Endodermal cell (in vitro differentiated cells): Measurements from ENCODE around the gene MAML1. TPM values are rescaled to one million over a fixed set of nuclear protein-coding genes. Genes with fewer than 3 reads are reported as not detected.

Experiments
- DNase-seq: peaks from one replicate; pipeline ENCODE4 v3.0.0-alpha.2; 2017
- H3K27ac ChIP-seq: 2 replicates; pipeline ENCODE4 v1.5.1; 2013; ENCODE audit warnings: mild to moderate bottlenecking, low read depth, low read length, moderate library complexity
- H3K27me3 ChIP-seq: 2 replicates; pipeline ENCODE4 v1.6.1; 2013; ENCODE audit warnings: mild to moderate bottlenecking, low read length, moderate library complexity; ENCODE audit not compliant: insufficient read depth, control insufficient read depth, poor library complexity, severe bottlenecking
- H3K36me3 ChIP-seq: 2 replicates; pipeline ENCODE4 v1.7.0; 2013; ENCODE audit warnings: mild to moderate bottlenecking, low read length, moderate library complexity; ENCODE audit not compliant: control insufficient read depth, insufficient read depth
- H3K4me1 ChIP-seq: one replicate; pipeline ENCODE4 v1.7.0; 2013; ENCODE audit warnings: low read length; ENCODE audit not compliant: control insufficient read depth, insufficient read depth
- H3K4me3 ChIP-seq: 2 replicates; pipeline ENCODE4 v1.5.1; 2013; ENCODE audit warnings: mild to moderate bottlenecking, low read length, moderate library complexity
- H3K9ac ChIP-seq: 2 replicates; pipeline ENCODE4 v1.6.1; 2013; ENCODE audit warnings: mild to moderate bottlenecking, low read length, moderate library complexity; ENCODE audit not compliant: poor library complexity, severe bottlenecking; ENCODE audit errors: extremely low read depth
- H3K9me3 ChIP-seq: 2 replicates; pipeline ENCODE4 v1.6.1; 2013; ENCODE audit warnings: mild to moderate bottlenecking, low read length, moderate library complexity; ENCODE audit not compliant: control insufficient read depth
- H3K27ac Mint-ChIP-seq: 2 replicates; pipeline ENCODE4 v1.8.0; 2020; ENCODE audit warnings: mixed read lengths
- H3K27me3 Mint-ChIP-seq: 2 replicates; pipeline ENCODE4 v1.8.0; 2021; ENCODE audit warnings: mild to moderate bottlenecking, mixed read lengths; ENCODE audit not compliant: insufficient read depth
- H3K36me3 Mint-ChIP-seq: 2 replicates; pipeline ENCODE4 v1.8.0; 2020; ENCODE audit warnings: low read depth, mixed read lengths
- H3K4me1 Mint-ChIP-seq: 2 replicates; pipeline ENCODE4 v1.8.0; 2020; ENCODE audit warnings: mixed read lengths
- H3K4me3 Mint-ChIP-seq: 2 replicates; pipeline ENCODE4 v1.8.0; 2020; ENCODE audit warnings: mild to moderate bottlenecking, moderate library complexity, mixed read lengths
- H3K9me3 Mint-ChIP-seq: 2 replicates; pipeline ENCODE4 v1.8.0; 2020; ENCODE audit warnings: mild to moderate bottlenecking, mixed read lengths
- CTCF ChIP-seq: fragments of 200-600 bp; sonication (generic); conservative IDR thresholded peaks from 2 replicates; pipeline ENCODE4 v1.5.0; 2021; ENCODE audit warnings: antibody characterized with exemption, mild to moderate bottlenecking
- WGBS, 2 experiments: methylation state at CpG; one replicate each; pipeline versions ENCODE4 v1.1.5 to v1.1.7; 2013; ENCODE audit warnings: missing lambda C conversion rate in 2 of 2, mixed read lengths in 1 of 2; ENCODE audit not compliant: insufficient coverage in 1 of 2, insufficient read length in 1 of 2; 5-methylcytosine and 5-hydroxymethylcytosine counted together
- total RNA-seq, 2 donors: library from RNA; stranded (reverse); fragmentation: NEBNext Ultra II Directional in 1 of 2; extraction: Animal tissue kit (Norgen Biotek cat#: 25700) in 1 of 2; gene quantifications; 2 replicates in 1 of 2; 3 replicates in 1 of 2; pipeline ENCODE4 v1.2.1, GENCODE V29; 2021

MAML1 gene
- total RNA-seq, 2 donors from 2014 or later, result 38.9 to 41.4 TPM

DNA sequence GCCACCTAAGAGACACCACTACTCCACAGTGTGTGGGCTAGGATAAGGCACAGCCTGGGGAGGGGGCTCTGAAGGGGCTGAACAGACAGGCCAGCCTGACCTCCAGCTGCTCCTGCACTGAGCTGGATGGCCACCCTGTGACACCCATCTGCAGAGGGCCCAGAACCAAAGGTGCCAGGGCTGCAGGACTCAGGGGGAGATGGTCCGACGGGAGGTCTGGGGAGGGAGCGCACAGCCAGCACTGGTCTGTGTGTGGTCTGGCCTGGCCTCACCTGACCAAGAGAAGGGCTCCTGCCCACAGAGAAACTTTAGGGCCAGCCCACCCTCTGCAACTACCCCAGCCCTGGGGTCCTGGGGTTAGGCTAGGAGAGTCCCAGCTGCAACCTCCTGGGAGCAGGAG, 62.0 kb downstream of the MAML1 start:
- H3K27ac ChIP-seq, result no peak overlapping the region
- H3K9me3 Mint-ChIP-seq, result no peaks in the 10 kb centered on the region
- H3K36me3 Mint-ChIP-seq, result peaks cover 19% of the 10 kb centered on the region
- 97% methylated on average over 3 of the region's 3 CpGs; no CpG with 5 or more reads in 1 of the 2 experiments for WGBS, 2 experiments
- DNase-seq, result no peak
- no peak overlapping the region for H3K27ac Mint-ChIP-seq
- no peaks in the 10 kb centered on the region for H3K27me3 ChIP-seq
- peaks cover 5% of the 10 kb centered on the region for H3K4me1 ChIP-seq
- H3K9me3 ChIP-seq, result no peaks in the 10 kb centered on the region
- no peak overlapping the region for H3K9ac ChIP-seq
- peaks cover 3% of the 10 kb centered on the region for H3K4me1 Mint-ChIP-seq
- peaks cover 27% of the 10 kb centered on the region for H3K36me3 ChIP-seq
- H3K4me3 ChIP-seq, result no peak overlapping the region
- peak overlapping the region; percentile 64 for H3K4me3 Mint-ChIP-seq
- TF ChIP-seq CTCF, result no peak
- H3K27me3 Mint-ChIP-seq, result no peaks in the 10 kb centered on the region

- Histone ChIP-seq H3K9me3 (no peaks in the 10 kb centered on the region), H3K4me3 (peak overlapping the region; percentile 74), H3K4me1 (peaks cover 5% of the 10 kb centered on the region), H3K9ac (peak overlapping the region; percentile 41), H3K27ac (no peak overlapping the region), H3K36me3 (peaks cover 34% of the 10 kb centered on the region), H3K27me3 (no peaks in the 10 kb centered on the region)
- Mint-ChIP-seq H3K27ac (no peak overlapping the region), H3K4me3 (peak overlapping the region; percentile 64), H3K27me3 (no peaks in the 10 kb centered on the region), H3K9me3 (no peaks in the 10 kb centered on the region), H3K4me1 (peaks cover 3% of the 10 kb centered on the region), H3K36me3 (peaks cover 23% of the 10 kb centered on the region)
- TF ChIP-seq CTCF, result peak; percentile 24
- 1 to 9% methylated on average over 23 to 53 of the region's 53 CpGs for WGBS, 2 experiments
- peak; percentile 89 for DNase-seq
Observed at GRCh38 chr5:179795049-179795862, 62.6 kb downstream of the MAML1 start.

DNA sequence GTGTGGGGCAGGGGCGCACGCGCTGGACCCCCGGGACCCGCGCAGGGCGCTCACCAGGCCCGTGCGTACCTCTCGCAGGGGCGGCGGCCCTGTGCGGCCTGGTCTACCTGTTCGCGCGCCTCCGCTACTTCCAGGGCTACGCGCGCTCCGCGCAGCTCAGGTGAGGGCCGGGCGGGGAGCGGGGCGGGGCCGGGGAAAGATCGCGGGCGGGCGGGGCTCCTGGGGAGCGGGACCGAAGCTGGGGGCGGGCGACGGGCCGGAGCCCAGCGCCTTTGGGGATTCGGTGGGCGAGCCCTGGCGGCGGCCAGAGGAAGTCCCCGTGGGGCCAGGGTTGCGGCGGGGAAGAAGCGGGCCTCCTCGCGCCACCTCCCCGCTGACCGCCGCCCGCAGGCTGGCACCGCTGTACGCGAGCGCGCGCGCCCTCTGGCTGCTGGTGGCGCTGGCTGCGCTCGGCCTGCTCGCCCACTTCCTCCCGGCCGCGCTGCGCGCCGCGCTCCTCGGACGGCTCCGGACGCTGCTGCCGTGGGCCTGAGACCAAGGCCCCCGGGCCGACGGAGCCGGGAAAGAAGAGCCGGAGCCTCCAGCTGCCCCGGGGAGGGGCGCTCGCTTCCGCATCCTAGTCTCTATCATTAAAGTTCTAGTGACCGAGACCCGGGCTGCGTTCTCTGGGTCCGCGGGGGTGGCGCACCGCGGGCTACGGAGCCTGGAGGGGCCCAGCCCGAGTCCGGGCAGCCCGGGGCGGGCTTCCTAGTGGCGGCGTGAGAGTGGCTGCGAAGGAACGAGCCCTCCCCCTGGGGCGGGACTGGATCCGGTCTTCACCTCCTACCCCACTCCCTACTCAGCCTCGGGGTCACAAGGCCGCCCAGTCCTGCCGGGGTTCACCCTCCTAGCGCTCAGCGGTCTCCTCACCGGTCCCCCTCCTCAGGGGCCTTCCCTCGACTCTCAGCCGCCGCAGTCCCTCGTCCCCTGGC, 63.5 kb downstream of the MAML1 start:
- H3K4me3 ChIP-seq, result peak overlapping the region; percentile 74
- no peaks in the 10 kb centered on the region for H3K9me3 ChIP-seq
- H3K4me1 ChIP-seq, result peaks cover 5% of the 10 kb centered on the region
- H3K27me3 Mint-ChIP-seq, result no peaks in the 10 kb centered on the region
- no peaks in the 10 kb centered on the region for H3K27me3 ChIP-seq
- H3K4me3 Mint-ChIP-seq, result peak overlapping the region; percentile 64
- 4 to 6% methylated on average over 49 to 113 of the region's 113 CpGs for WGBS, 2 experiments
- H3K9me3 Mint-ChIP-seq, result no peaks in the 10 kb centered on the region
- H3K36me3 Mint-ChIP-seq, result peaks cover 23% of the 10 kb centered on the region
- no peak overlapping the region for H3K27ac ChIP-seq
- H3K36me3 ChIP-seq, result peaks cover 39% of the 10 kb centered on the region
- peak; percentile 81 for TF ChIP-seq CTCF
- peak overlapping the region; percentile 27 for H3K27ac Mint-ChIP-seq
- peaks cover 3% of the 10 kb centered on the region for H3K4me1 Mint-ChIP-seq
- peak; percentile 94 for DNase-seq
- H3K9ac ChIP-seq, result peak overlapping the region; percentile 41
